ENCODE results near the gene UACA. TPM values are rescaled to one million over a fixed set of nuclear protein-coding genes. Genes with fewer than 3 reads are reported as not detected.

The UACA gene
- total RNA-seq, 2 donors from 2014 or later: 16.3 to 35.2 TPM

GRCh38 chr15:70704731-70705130 lies 58.6 kb downstream of the UACA start:
- WGBS: 90% methylated on average over 5 of the region's 5 CpGs
- no peaks in the 10 kb centered on the region for H3K27me3 ChIP-seq (replicated peaks; ENCODE audit: insufficient read depth)
- no peak overlapping the region for H3K4me3 ChIP-seq
- H3K9me3 ChIP-seq: no peaks in the 10 kb centered on the region
- no peaks in the 10 kb centered on the region for H3K4me1 ChIP-seq (replicated peaks)
- no peak for TF ChIP-seq POLR2AphosphoS5 (IDR thresholded peaks at IDR 0.05)
- no peak for TF ChIP-seq POLR2A (IDR thresholded peaks at IDR 0.05)
- no peak for TF ChIP-seq CTCF (IDR thresholded peaks at IDR 0.05)
- H3K36me3 ChIP-seq: no peaks in the 10 kb centered on the region
- DNase-seq (ENCODE audit: low spot score): no peak
- intact Hi-C loops (cut with DNase I): no loop called here
- no peak overlapping the region for H3K27ac ChIP-seq

- Histone ChIP-seq H3K9me3 (no peaks in the 10 kb centered on the region), H3K4me1 (replicated peaks) (no peaks in the 10 kb centered on the region), H3K36me3 (no peaks in the 10 kb centered on the region), H3K4me3 (no peak overlapping the region), H3K27me3 (replicated peaks; ENCODE audit: insufficient read depth) (no peaks in the 10 kb centered on the region), H3K27ac (no peak overlapping the region)
- no peak for DNase-seq (ENCODE audit: low spot score)
- TF ChIP-seq POLR2AphosphoS5 (IDR thresholded peaks at IDR 0.05) (no peak), POLR2A (IDR thresholded peaks at IDR 0.05) (no peak), CTCF (IDR thresholded peaks at IDR 0.05) (no peak)
- intact Hi-C loops (cut with DNase I): no loop called here
- whole genome bisulfite sequencing: 84% methylated on average over 2 of the region's 2 CpGs
These were observed 59.2 kb downstream of the UACA start for GRCh38 chr15:70704166-70704565.

DNA sequence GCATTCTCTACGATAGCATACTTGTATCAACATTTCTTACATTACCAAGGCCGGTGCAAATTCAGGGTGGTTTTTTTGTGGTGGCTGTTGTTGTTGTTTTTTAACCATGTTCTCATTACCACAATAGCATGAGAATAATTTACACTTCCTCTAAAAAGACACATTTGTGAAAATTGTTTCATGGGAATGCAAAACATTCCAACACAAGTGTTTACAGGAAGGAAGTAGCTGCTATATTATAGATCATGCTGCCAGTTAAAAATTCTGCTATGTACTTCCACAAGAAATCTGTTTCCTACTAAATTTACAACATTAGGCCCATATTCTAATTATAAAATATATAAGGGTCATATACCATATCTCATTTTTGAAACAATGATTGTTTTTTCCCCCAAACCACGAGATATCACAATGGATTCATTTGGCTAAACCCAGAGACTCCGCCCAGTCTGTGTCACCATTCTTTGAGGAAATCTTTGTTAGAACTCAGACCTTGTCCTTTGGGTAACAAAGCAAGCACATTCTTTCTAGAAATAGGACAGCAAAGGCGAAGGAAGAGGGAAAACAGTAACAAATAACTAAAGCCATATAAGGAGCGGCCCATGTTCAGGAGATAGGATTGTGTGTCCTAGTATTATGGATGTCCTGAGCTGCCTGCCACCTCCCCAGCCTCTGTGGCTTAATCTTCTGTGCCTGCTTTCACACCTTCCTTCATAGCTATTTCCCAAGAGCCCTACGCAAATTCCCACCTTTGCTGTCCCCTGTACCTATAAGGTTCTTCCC lies 60.1 kb downstream of the UACA start:
- no peak for DNase-seq (ENCODE audit: low spot score)
- TF ChIP-seq CTCF (IDR thresholded peaks at IDR 0.05): no peak
- TF ChIP-seq POLR2AphosphoS5 (IDR thresholded peaks at IDR 0.05): no peak
- TF ChIP-seq POLR2A (IDR thresholded peaks at IDR 0.05): no peak
- Histone ChIP-seq H3K27me3 (replicated peaks; ENCODE audit: insufficient read depth) (no peaks in the 10 kb centered on the region), H3K36me3 (no peaks in the 10 kb centered on the region), H3K27ac (no peak overlapping the region), H3K4me1 (replicated peaks) (no peaks in the 10 kb centered on the region), H3K9me3 (no peaks in the 10 kb centered on the region), H3K4me3 (no peak overlapping the region)
- intact Hi-C loops (cut with DNase I): no loop called here
- 70% methylated on average over 7 of the region's 7 CpGs for WGBS

- no peak overlapping the region for H3K4me3 ChIP-seq
- H3K9me3 ChIP-seq: no peaks in the 10 kb centered on the region
- H3K27me3 ChIP-seq (replicated peaks; ENCODE audit: insufficient read depth): no peaks in the 10 kb centered on the region
- peak overlapping the region in 1 of 2 donors; percentile 43 for H3K27ac ChIP-seq
- no peaks in the 10 kb centered on the region for H3K36me3 ChIP-seq
- intact Hi-C loops (cut with DNase I): no loop called here
- TF ChIP-seq POLR2A (IDR thresholded peaks at IDR 0.05) (no peak), POLR2AphosphoS5 (IDR thresholded peaks at IDR 0.05) (no peak), CTCF (IDR thresholded peaks at IDR 0.05) (no peak)
- H3K4me1 ChIP-seq (replicated peaks): no peaks in the 10 kb centered on the region
- DNase-seq (ENCODE audit: low spot score): no peak
- 59% methylated on average over 2 of the region's 2 CpGs for WGBS
These were observed 60.8 kb downstream of the UACA start for GRCh38 chr15:70702584-70702983.
